ENCODE data around the gene RGSL1.
"Not testable (repeated sequence)": the region's sequence is repeated elsewhere in the genome, so short reads cannot be mapped to it uniquely, and the experiment has no call there.

Gene RGSL1

DNA sequence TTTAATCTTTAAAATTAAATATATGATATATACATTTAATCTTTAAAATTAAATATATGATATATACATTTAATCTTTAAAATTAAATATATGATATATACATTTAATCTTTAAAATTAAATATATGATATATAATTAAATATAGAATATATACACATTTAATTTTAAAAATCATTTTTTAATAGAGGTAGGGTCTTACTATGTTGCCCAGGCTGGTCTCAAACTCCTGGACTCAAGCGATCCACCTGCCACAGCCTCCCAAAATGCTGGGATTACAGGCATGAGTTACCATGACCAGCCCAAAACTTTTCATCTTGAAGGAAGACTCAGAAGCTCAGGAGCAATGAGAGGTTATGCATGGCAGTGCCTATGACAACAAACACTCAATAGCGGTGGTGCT is 2.8 kb upstream of the RGSL1 start:
- DNase-seq: not testable (repeated sequence)

GRCh38 chr1:182447660-182448059 is 2.3 kb upstream of the RGSL1 start:
- DNase-seq: no peak

GRCh38 chr1:182453631-182454030 is 3.7 kb downstream of the RGSL1 start:
- no peak for DNase-seq

DNA sequence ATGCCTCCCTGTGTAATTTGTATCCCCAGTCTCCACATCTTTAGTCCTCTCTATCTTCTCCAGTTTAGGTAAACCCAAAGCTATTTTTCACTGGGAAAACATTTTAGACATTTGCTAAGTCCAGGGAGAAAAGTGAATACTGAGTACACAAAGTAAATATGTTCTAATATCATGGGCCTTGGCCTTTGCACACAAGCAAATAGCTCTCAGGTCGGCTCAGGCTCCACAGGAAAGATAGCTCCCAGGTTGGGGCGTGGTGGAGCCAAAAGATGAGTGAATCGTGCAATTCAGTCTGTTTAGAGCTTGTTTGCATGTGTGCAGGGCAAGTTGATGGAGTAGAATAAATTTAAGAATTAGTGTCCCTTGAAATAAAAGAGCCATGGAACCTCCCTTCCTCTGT is 7.9 kb downstream of the RGSL1 start:
- no peak for DNase-seq

DNA sequence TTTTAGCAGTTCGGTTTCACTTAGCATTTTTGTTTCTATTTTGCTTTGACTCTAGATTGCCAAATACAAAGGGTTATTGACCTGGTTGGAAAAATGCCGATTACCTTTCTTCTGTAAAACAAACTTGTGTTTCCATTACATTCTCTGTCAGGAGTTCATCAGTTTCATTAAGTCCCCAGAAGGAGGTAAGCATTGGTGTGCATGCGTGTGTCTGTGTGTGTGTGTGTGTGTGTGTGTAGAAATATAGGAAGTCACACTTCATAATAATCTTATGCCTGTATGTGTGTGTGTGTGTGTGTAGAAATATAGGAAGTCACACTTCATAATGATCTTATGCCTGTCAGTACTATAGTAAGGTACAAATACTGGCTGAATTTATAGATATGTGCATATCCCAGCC is 10.0 kb downstream of the RGSL1 start:
- DNase-seq: no peak

GRCh38 chr1:182460550-182460951 is 10.6 kb downstream of the RGSL1 start:
- no peak for DNase-seq

GRCh38 chr1:182473556-182473955 is 23.6 kb downstream of the RGSL1 start:
- no peak for DNase-seq

- no peak for DNase-seq
These were observed 26.7 kb downstream of the RGSL1 start for GRCh38 chr1:182476625-182477024.

DNA sequence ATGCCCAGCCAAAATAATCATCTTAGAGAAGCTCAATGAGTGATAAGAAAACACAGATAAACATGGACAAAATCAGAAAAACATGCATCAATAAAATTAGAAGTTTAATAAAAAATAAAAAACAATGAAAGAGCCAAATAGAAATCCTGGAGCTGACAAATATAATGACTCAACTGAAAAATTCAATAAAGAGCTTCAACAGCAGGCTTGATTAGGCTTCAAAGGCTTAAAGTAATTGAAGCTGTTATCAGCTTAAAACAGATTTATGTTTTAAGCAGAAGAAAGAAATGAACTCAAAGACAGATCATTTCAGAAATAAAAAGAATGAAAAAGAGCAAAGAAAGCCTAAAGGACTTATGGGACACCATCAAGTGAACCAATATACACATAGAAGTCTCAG is 28.3 kb downstream of the RGSL1 start:
- DNase-seq: no peak

DNA sequence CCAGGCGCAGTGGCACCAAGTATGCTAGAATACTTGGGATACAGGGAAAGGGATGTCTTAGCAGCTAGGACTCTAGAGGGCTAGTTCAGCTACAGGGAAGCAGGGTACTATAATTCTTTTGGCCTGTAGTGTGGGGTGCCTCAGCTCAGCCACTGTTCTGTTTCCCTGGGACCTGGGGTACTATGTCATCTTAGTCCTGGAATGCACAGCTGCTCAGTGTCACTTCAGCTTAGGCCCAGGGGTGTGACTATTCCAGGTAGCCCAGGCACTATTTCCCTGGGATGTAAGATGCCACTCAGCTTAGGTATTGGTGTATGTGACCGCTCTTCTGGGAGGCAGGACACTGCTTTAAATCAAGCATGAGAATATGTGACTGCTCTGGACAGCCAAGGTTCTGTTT is 34.1 kb downstream of the RGSL1 start:
- no peak for DNase-seq

DNA sequence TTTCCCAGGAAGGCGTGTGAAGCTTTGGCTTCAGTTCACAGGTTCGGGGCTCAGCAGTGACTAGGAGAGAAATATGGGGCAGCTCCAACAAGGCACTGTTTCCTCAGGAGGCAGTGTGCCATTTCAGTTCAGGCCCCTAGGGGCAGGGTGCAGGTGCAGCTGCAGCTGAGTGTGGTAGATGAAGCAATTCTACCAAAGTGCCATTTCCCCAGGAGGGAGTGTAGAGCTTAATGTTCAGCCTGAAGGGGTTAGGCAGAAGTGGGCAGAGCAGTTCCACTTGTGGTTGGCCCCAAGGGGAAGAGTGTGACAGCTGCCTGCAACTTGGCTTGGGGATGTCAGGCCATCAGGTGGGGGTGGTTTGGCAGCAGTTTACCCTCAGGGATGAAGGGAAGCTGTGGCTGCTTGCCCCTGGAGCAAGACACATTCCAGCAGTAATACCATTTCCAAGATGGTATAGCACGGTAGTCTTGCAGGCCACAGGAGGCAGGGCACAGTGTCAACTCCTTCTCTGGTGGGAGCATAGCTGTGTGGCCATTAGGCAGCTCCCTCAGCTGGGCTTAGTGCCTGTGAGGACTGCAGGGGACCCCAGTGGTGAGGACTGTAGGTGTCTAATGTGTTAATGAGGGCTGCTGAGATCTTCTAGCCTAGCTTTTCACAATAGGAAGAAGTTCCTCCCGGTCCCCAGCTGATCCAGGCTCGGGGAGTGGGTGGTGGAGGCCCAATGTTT is 34.7 kb downstream of the RGSL1 start:
- peak; percentile 19 for DNase-seq

DNA sequence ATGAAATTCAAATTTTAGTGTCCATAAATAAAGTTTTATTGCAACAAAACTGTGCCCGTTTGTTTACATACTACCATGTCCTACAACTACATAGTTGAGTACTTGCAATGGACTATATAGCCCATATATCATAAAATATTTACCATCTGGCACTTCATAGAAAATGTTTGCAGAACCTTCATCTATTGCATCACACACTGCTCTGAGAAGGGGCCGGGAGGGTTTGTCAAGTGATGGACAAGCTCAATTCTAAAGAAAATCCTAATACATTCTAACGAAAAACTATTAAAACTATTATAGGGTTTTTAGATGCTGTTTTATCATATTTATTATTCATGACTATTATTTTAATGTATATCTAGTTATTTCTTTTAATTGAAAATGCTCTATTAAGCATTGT is 35.9 kb downstream of the RGSL1 start:
- DNase-seq: no peak

DNA sequence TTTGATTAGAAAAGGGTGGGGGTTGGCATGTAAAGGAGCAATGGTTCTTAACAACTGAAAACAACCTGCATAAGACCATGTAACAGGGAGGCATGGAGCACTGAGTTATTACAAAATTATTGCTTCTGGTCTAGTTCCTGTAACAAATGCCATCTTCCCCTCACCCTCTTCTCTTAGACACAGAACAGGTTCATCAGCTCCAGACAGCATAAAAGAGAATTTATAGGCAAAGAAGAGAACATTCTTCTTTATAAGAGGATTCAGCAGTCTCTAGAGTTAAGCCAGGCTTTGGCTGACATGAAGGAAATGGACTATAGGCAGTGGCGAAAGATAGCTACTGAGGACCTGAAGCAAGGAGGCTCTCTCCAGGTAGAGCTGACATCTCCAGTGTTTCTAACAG is 38.9 kb downstream of the RGSL1 start:
- no peak for DNase-seq

- DNase-seq: no peak
These were observed 43.1 kb downstream of the RGSL1 start for GRCh38 chr1:182493063-182493462.

DNA sequence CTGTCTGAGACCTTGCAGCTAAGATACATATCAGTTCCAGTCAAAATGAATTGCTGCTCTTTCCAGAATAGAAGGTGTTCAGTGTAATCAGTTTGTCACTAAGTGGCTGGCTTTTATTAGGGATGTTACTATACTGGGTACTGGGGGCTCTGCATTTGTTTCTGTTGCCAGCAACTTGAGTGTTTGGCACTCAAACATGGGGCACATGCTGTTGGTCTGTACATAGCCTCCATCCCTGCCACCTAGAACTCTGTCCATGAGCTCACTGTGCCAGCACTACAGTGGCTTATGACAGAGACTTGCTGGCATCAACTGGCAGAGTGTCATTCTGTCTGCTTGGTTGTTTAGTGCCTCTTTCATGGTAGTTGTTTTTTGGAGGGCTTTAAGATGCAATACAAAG is 45.1 kb downstream of the RGSL1 start:
- no peak for DNase-seq

DNA sequence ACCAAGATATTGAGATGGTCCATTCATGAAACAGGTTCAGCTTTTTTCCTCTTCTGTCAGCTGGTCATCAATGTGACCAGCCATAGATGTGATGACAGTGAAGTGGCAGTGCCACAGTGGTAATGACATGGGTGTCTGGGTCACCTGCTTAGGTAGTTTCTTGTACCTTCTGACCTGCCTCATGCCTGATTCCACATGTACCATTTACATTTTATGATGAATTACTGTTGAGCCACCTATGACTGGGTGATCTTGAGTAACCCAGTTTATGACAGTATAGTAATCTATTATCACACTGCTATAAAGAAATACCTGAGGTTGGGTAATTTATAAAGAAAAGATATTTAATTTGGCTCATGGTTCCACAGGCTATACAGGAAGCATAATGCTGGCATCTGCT is 45.7 kb downstream of the RGSL1 start:
- no peak for DNase-seq

GRCh38 chr1:182507685-182508084 is 57.7 kb downstream of the RGSL1 start:
- no peak for DNase-seq

- no peak for DNase-seq
These were observed 65.6 kb downstream of the RGSL1 start for GRCh38 chr1:182515556-182515955.

- no peak for DNase-seq
These were observed 70.8 kb downstream of the RGSL1 start for GRCh38 chr1:182520736-182521135.

DNA sequence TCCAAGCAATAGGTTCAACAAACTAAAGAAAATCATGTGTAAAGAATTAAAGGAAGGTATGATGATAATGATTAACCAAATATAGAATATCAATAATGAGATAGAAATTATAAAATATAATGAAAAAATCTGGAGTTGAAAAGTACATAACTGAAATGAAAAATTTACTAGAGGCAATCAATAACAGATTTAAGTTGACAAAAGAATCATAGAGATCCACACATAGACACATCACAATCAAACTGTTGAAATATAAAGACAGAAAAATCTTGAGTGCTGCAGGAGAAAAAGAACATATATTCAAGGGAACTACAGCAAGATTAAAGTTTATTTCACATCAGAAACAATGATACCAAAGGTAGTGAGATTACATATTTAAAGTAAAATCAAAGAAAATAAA is 75.4 kb downstream of the RGSL1 start:
- DNase-seq: no peak

DNA sequence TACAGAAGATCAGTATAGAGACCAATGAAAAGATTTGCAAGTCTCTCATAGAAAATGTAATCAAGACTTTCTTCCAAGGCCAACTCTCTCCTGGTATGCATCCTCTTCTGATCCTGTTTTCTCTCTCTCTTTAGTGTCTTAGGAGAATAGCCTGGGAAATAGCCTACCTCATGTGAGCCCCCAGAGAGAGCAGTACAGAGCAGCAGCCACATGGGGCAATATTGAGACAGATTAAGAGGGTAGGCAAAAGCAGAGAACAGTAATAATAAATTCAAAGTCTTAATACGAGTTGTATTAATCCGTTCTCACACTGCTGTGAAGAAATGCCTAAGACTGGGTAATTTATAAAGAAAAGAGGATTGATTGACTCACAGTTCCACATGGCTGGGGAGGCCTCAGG is 77.7 kb downstream of the RGSL1 start:
- DNase-seq: no peak

GRCh38 chr1:182528206-182528605 is 78.3 kb downstream of the RGSL1 start:
- DNase-seq: not testable (repeated sequence)

GRCh38 chr1:182533896-182534295 is 84.0 kb downstream of the RGSL1 start:
- no peak for DNase-seq

GRCh38 chr1:182549346-182549745 is 99.4 kb downstream of the RGSL1 start:
- no peak for DNase-seq

- no peak for DNase-seq
These were observed 99.9 kb downstream of the RGSL1 start for GRCh38 chr1:182549811-182550210.

GRCh38 chr1:182552527-182552926 is 102.6 kb downstream of the RGSL1 start:
- DNase-seq: no peak
